Adipocyte (in vitro differentiated cells): ENCODE results near the gene NTSR1.
"Not testable (repeated sequence)": the region's sequence is repeated elsewhere in the genome, so short reads cannot be mapped to it uniquely, and the experiment has no call there.

ENCODE experiments used
- DNase-seq: peaks from one replicate; pipeline ENCODE4 v3.0.0-alpha.2; 2015; ENCODE audit warnings: low read depth
- H3K27me3 ChIP-seq: replicated peaks from 2 replicates; pipeline ENCODE4 v1.7.0; 2013; ENCODE audit warnings: mild to moderate bottlenecking, low read length, moderate library complexity; ENCODE audit not compliant: control insufficient read depth, insufficient read depth
- H3K36me3 ChIP-seq: 2 replicates; pipeline ENCODE4 v1.7.0; 2013; ENCODE audit warnings: low read length, mild to moderate bottlenecking, moderate library complexity; ENCODE audit not compliant: control insufficient read depth, insufficient read depth, severe bottlenecking
- H3K4me1 ChIP-seq: 2 replicates; pipeline ENCODE4 v1.7.0; 2013; ENCODE audit warnings: mild to moderate bottlenecking, low read length, moderate library complexity; ENCODE audit not compliant: control insufficient read depth, insufficient read depth
- H3K4me3 ChIP-seq: 2 replicates; pipeline ENCODE4 v1.7.0; 2013; ENCODE audit warnings: mild to moderate bottlenecking, low read length, moderate library complexity
- H3K9ac ChIP-seq: 2 replicates; pipeline ENCODE4 v1.7.0; 2013; ENCODE audit warnings: mild to moderate bottlenecking, low read length, moderate library complexity
- H3K9me3 ChIP-seq: 2 replicates; pipeline ENCODE4 v1.7.0; 2013; ENCODE audit warnings: mild to moderate bottlenecking, low read length, moderate library complexity; ENCODE audit not compliant: control insufficient read depth

The NTSR1 gene

GRCh38 chr20:62675877-62676260, 32.8 kb upstream of the NTSR1 start:
- Histone ChIP-seq H3K4me1 (peaks cover 15% of the 10 kb centered on the region), H3K9me3 (peaks cover 8% of the 10 kb centered on the region), H3K36me3 (no peaks in the 10 kb centered on the region), H3K27me3 (peaks cover 7% of the 10 kb centered on the region), H3K9ac (no peak overlapping the region), H3K4me3 (no peak overlapping the region)
- DNase-seq, result no peak

GRCh38 chr20:62676976-62677375, 31.7 kb upstream of the NTSR1 start:
- Histone ChIP-seq H3K4me3 (no peak overlapping the region), H3K4me1 (peaks cover 15% of the 10 kb centered on the region), H3K27me3 (peaks cover 10% of the 10 kb centered on the region), H3K9me3 (peaks cover 8% of the 10 kb centered on the region), H3K9ac (no peak overlapping the region), H3K36me3 (no peaks in the 10 kb centered on the region)
- DNase-seq, result no peak

GRCh38 chr20:62677678-62678077, 31.0 kb upstream of the NTSR1 start:
- peaks cover 8% of the 10 kb centered on the region for H3K9me3 ChIP-seq
- no peak overlapping the region for H3K9ac ChIP-seq
- no peak overlapping the region for H3K4me3 ChIP-seq
- peaks cover 17% of the 10 kb centered on the region for H3K27me3 ChIP-seq
- H3K36me3 ChIP-seq, result no peaks in the 10 kb centered on the region
- peaks cover 15% of the 10 kb centered on the region for H3K4me1 ChIP-seq
- no peak for DNase-seq

GRCh38 chr20:62678553-62678952, 30.1 kb upstream of the NTSR1 start:
- H3K36me3 ChIP-seq, result no peaks in the 10 kb centered on the region
- no peak overlapping the region for H3K9ac ChIP-seq
- H3K4me1 ChIP-seq, result peaks cover 15% of the 10 kb centered on the region
- H3K27me3 ChIP-seq, result peaks cover 24% of the 10 kb centered on the region
- no peak overlapping the region for H3K4me3 ChIP-seq
- DNase-seq, result no peak
- H3K9me3 ChIP-seq, result peaks cover 8% of the 10 kb centered on the region

GRCh38 chr20:62679978-62680589, 28.6 kb upstream of the NTSR1 start:
- Histone ChIP-seq H3K27me3 (peaks cover 31% of the 10 kb centered on the region), H3K4me1 (peaks cover 15% of the 10 kb centered on the region), H3K9ac (no peak overlapping the region), H3K4me3 (no peak overlapping the region), H3K9me3 (peaks cover 8% of the 10 kb centered on the region), H3K36me3 (no peaks in the 10 kb centered on the region)
- no peak for DNase-seq

GRCh38 chr20:62682912-62683517, 25.6 kb upstream of the NTSR1 start:
- DNase-seq, result no peak
- Histone ChIP-seq H3K27me3 (peaks cover 45% of the 10 kb centered on the region), H3K9me3 (peaks cover 8% of the 10 kb centered on the region), H3K36me3 (no peaks in the 10 kb centered on the region), H3K9ac (no peak overlapping the region), H3K4me1 (peaks cover 7% of the 10 kb centered on the region), H3K4me3 (no peak overlapping the region)

GRCh38 chr20:62683660-62684322, 24.8 kb upstream of the NTSR1 start:
- H3K27me3 ChIP-seq, result peaks cover 49% of the 10 kb centered on the region
- not testable (repeated sequence) for H3K9ac ChIP-seq, H3K9me3 ChIP-seq, H3K36me3 ChIP-seq, DNase-seq, H3K4me1 ChIP-seq, H3K4me3 ChIP-seq

GRCh38 chr20:62684981-62685380, 23.7 kb upstream of the NTSR1 start:
- Histone ChIP-seq H3K4me3 (no peak overlapping the region), H3K27me3 (peaks cover 49% of the 10 kb centered on the region), H3K36me3 (no peaks in the 10 kb centered on the region), H3K9ac (no peak overlapping the region), H3K4me1 (no peaks in the 10 kb centered on the region), H3K9me3 (peaks cover 4% of the 10 kb centered on the region)
- no peak for DNase-seq

GRCh38 chr20:62685781-62686555, 22.7 kb upstream of the NTSR1 start:
- Histone ChIP-seq H3K36me3 (no peaks in the 10 kb centered on the region), H3K27me3 (peaks cover 52% of the 10 kb centered on the region), H3K4me3 (no peak overlapping the region), H3K9ac (no peak overlapping the region), H3K4me1 (no peaks in the 10 kb centered on the region), H3K9me3 (no peaks in the 10 kb centered on the region)
- DNase-seq, result no peak

GRCh38 chr20:62686869-62687830, 21.5 kb upstream of the NTSR1 start:
- no peaks in the 10 kb centered on the region for H3K36me3 ChIP-seq
- no peak for DNase-seq
- no peaks in the 10 kb centered on the region for H3K9me3 ChIP-seq
- H3K4me3 ChIP-seq, result no peak overlapping the region
- H3K4me1 ChIP-seq, result no peaks in the 10 kb centered on the region
- no peak overlapping the region for H3K9ac ChIP-seq
- peaks cover 48% of the 10 kb centered on the region for H3K27me3 ChIP-seq
